ENCODE data around the gene GSG1L. TPM values are rescaled to one million over a fixed set of nuclear protein-coding genes. Genes with fewer than 3 reads are reported as not detected.

GSG1L gene
- total and polyA plus RNA-seq, 2 experiments from 2014 or later = not detected

DNA sequence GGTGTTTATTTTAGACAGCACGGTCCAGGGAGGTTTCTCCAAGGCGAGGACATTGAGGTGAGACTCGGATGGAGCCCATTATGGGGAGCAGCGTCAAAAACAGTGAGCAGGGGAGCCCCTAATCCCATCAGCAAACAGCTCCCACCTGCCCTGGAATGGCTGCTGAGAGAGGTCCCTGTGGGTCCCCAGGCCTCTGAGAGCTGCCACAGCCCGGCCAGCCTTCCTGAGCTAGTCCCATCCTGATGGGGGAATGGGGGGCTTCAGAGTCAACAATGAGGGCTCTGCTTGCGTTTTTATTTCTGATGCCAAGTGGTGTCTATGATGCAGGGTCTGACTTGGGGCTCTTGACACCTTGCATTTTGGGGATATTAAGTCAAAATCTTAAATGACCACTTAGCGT lies 128.4 kb downstream of the GSG1L start:
- 81% methylated on average over 7 of the region's 7 CpGs for WGBS (ENCODE audit: low lambda C conversion rate, missing lambda C conversion rate)
- Histone ChIP-seq H3K27me3 (no peaks in the 10 kb centered on the region), H3K9me2 (replicated peaks; ENCODE audit: insufficient read depth) (no peaks in the 10 kb centered on the region), H3K4me3 (no peak overlapping the region), H3K4me2 (no peak overlapping the region), H3K79me2 (no peaks in the 10 kb centered on the region), H3K36me3 (replicated peaks; ENCODE audit: insufficient read depth, low read depth) (no peaks in the 10 kb centered on the region), H3K9me3 (ENCODE audit: low read depth) (no peaks in the 10 kb centered on the region), H3K27ac (no peak overlapping the region), H3K4me1 (ENCODE audit: insufficient read depth) (no peaks in the 10 kb centered on the region), H2AFZ (no peak overlapping the region), H4K20me1 (ENCODE audit: insufficient read depth, poor library complexity, severe bottlenecking) (no peaks in the 10 kb centered on the region)
- DNase-seq (ENCODE audit: low spot score) = no peak
- no peak for TF ChIP-seq EZH2 (IDR thresholded peaks at IDR 0.05; ENCODE audit: borderline replicate concordance)
- TF ChIP-seq, protein P1, sequence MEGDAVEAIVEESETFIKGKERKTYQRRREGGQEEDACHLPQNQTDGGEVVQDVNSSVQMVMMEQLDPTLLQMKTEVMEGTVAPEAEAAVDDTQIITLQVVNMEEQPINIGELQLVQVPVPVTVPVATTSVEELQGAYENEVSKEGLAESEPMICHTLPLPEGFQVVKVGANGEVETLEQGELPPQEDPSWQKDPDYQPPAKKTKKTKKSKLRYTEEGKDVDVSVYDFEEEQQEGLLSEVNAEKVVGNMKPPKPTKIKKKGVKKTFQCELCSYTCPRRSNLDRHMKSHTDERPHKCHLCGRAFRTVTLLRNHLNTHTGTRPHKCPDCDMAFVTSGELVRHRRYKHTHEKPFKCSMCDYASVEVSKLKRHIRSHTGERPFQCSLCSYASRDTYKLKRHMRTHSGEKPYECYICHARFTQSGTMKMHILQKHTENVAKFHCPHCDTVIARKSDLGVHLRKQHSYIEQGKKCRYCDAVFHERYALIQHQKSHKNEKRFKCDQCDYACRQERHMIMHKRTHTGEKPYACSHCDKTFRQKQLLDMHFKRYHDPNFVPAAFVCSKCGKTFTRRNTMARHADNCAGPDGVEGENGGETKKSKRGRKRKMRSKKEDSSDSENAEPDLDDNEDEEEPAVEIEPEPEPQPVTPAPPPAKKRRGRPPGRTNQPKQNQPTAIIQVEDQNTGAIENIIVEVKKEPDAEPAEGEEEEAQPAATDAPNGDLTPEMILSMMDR (IDR thresholded peaks at IDR 0.05; ENCODE audit: poor library complexity) = no peak
- no peak for TF ChIP-seq EZH2phosphoT487 (IDR thresholded peaks at IDR 0.05; ENCODE audit: low read depth, severe bottlenecking, unreplicated experiment)

DNA sequence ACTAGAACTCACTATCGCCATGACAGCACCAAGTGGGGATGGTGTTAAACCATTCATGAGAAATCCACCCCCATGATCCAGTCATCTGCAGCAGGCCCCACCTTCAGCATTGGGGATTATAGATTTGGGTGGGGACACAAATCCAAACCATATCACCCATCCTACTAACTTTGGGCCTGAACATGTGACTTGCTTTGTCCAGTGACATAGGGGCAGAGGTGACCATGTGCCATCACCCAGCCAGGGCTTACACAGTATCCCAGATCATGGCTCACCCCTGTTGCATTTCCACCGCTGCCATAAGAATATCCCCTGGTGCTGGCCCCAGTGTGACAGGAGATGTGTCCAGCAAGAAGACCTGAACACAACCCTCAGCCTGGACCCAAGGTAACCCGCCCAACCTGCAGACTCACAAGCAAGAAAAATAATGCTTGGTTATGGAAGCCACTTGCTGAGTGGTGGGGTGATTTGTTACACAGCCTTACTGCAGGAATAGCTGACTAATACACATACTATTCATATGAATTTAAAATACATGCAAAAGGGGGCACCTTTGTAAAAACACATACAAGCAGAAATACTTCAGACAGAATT lies 130.9 kb downstream of the GSG1L start:
- H3K4me2 ChIP-seq = no peak overlapping the region
- no peak overlapping the region for H3K4me3 ChIP-seq
- no peaks in the 10 kb centered on the region for H3K79me2 ChIP-seq
- no peaks in the 10 kb centered on the region for H4K20me1 ChIP-seq (ENCODE audit: insufficient read depth, poor library complexity, severe bottlenecking)
- no peak for DNase-seq (ENCODE audit: low spot score)
- H3K9me3 ChIP-seq (ENCODE audit: low read depth) = no peaks in the 10 kb centered on the region
- H3K27ac ChIP-seq = no peak overlapping the region
- H2AFZ ChIP-seq = no peak overlapping the region
- 61% methylated on average over 3 of the region's 3 CpGs for WGBS (ENCODE audit: low lambda C conversion rate, missing lambda C conversion rate)
- no peaks in the 10 kb centered on the region for H3K36me3 ChIP-seq (replicated peaks; ENCODE audit: insufficient read depth, low read depth)
- no peaks in the 10 kb centered on the region for H3K4me1 ChIP-seq (ENCODE audit: insufficient read depth)
- peaks cover 6% of the 10 kb centered on the region for H3K27me3 ChIP-seq
- TF ChIP-seq EZH2phosphoT487 (IDR thresholded peaks at IDR 0.05; ENCODE audit: low read depth, severe bottlenecking, unreplicated experiment) = no peak
- TF ChIP-seq, protein P1 (IDR thresholded peaks at IDR 0.05; ENCODE audit: poor library complexity) = no peak
- TF ChIP-seq EZH2 (IDR thresholded peaks at IDR 0.05; ENCODE audit: borderline replicate concordance) = no peak
- H3K9me2 ChIP-seq (replicated peaks; ENCODE audit: insufficient read depth) = no peaks in the 10 kb centered on the region

DNA sequence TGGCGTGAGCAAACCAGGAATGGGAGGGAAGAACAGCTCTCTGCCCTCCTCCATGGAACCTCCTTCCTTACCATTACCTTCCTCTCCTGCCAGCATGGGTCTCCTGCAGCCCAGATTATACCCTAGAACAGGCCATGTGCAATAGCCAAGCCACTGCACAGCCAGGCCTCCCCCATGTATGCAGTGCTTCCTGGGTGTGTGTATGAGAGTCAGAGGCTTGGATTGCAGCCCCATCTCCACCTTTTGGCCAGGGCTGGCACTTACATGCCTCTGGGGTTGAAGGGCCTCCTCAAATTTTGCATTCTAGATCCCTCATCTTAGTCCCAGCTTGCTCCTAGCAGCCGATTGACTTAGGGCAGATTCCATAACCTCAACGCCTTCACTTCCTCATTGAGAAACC lies 133.7 kb downstream of the GSG1L start:
- TF ChIP-seq EZH2phosphoT487 (IDR thresholded peaks at IDR 0.05; ENCODE audit: low read depth, severe bottlenecking, unreplicated experiment) = no peak
- TF ChIP-seq, protein P1 (IDR thresholded peaks at IDR 0.05; ENCODE audit: poor library complexity) = no peak
- TF ChIP-seq EZH2 (IDR thresholded peaks at IDR 0.05; ENCODE audit: borderline replicate concordance) = no peak
- WGBS (ENCODE audit: low lambda C conversion rate, missing lambda C conversion rate) = 73% methylated on average over 3 of the region's 3 CpGs
- H3K36me3 ChIP-seq (replicated peaks; ENCODE audit: insufficient read depth, low read depth) = no peaks in the 10 kb centered on the region
- no peaks in the 10 kb centered on the region for H3K4me1 ChIP-seq (ENCODE audit: insufficient read depth)
- H4K20me1 ChIP-seq (ENCODE audit: insufficient read depth, poor library complexity, severe bottlenecking) = no peaks in the 10 kb centered on the region
- no peak overlapping the region for H2AFZ ChIP-seq
- no peak for DNase-seq (ENCODE audit: low spot score)
- no peaks in the 10 kb centered on the region for H3K9me3 ChIP-seq (ENCODE audit: low read depth)
- H3K27me3 ChIP-seq = peaks cover 6% of the 10 kb centered on the region
- no peak overlapping the region for H3K27ac ChIP-seq
- no peaks in the 10 kb centered on the region for H3K9me2 ChIP-seq (replicated peaks; ENCODE audit: insufficient read depth)
- no peaks in the 10 kb centered on the region for H3K79me2 ChIP-seq
- no peak overlapping the region for H3K4me2 ChIP-seq
- no peak overlapping the region for H3K4me3 ChIP-seq
